ENCODE measurements around the gene PYDC1. TPM values are rescaled to one million over a fixed set of nuclear protein-coding genes. Genes with fewer than 3 reads are reported as not detected.

Gene PYDC1
- total RNA-seq, 2 donors from 2014 or later: not detected

DNA sequence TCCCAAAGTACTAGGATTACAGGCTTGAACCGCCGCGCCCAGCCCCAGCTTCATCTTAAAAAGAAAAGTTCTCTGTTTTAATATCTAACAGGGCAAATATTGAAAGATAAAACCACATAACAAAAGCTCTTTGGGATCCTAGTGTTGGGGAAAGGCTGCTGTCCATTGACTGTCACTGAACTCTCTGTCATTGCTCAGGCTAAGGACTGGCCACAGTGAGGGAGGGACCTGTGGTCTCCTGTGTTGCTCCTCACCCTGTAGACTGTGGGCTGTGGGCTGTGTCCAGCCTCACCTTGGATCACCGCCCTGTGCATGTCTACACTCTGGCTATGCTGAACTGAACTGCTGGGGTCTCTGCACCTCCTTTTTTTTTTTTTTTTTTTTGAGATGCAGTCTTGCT lies 11.3 kb upstream of the PYDC1 start:
- intact Hi-C loops (cut with DNase I): no loop called here
- TF ChIP-seq CTCF (IDR thresholded peaks at IDR 0.05): no peak
- Histone ChIP-seq H3K27ac (no peak overlapping the region), H3K9ac (ENCODE audit: low read depth in 2 of 2, low read length in 2 of 2) (no peak overlapping the region), H3K36me3 (no peaks in the 10 kb centered on the region), H3K9me3 (no peaks in the 10 kb centered on the region), H3K4me3 (no peak overlapping the region), H3K27me3 (no peaks in the 10 kb centered on the region), H3K4me1 (no peaks in the 10 kb centered on the region)
- DNase-seq: no peak

DNA sequence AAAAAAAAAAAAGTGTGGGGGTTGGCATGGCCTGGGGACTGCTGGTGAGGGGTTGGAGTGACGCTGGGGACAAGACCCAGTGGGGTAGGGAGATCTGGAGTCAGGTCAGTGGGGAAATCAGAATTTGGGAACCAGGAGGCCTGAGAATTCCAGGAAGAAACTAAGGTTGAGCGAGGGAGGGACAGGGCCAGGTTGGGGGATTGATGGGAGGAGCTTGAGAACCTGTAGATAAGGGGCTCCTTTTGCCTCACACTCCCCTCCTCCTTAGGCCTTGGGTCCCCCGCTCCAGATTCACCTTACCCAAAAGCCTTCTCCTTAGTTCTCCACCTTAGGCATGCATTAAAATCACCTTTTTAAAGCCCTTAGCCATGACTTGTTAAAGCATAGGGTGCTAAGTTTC lies 8.3 kb upstream of the PYDC1 start:
- H3K27me3 ChIP-seq: no peaks in the 10 kb centered on the region
- no peak for TF ChIP-seq CTCF (IDR thresholded peaks at IDR 0.05)
- H3K4me3 ChIP-seq: no peak overlapping the region
- H3K9me3 ChIP-seq: no peaks in the 10 kb centered on the region
- H3K4me1 ChIP-seq: no peaks in the 10 kb centered on the region
- H3K36me3 ChIP-seq: no peaks in the 10 kb centered on the region
- H3K9ac ChIP-seq (ENCODE audit: low read depth in 2 of 2, low read length in 2 of 2): no peak overlapping the region
- intact Hi-C loops (cut with DNase I): no loop called here
- H3K27ac ChIP-seq: no peak overlapping the region
- DNase-seq: no peak

DNA sequence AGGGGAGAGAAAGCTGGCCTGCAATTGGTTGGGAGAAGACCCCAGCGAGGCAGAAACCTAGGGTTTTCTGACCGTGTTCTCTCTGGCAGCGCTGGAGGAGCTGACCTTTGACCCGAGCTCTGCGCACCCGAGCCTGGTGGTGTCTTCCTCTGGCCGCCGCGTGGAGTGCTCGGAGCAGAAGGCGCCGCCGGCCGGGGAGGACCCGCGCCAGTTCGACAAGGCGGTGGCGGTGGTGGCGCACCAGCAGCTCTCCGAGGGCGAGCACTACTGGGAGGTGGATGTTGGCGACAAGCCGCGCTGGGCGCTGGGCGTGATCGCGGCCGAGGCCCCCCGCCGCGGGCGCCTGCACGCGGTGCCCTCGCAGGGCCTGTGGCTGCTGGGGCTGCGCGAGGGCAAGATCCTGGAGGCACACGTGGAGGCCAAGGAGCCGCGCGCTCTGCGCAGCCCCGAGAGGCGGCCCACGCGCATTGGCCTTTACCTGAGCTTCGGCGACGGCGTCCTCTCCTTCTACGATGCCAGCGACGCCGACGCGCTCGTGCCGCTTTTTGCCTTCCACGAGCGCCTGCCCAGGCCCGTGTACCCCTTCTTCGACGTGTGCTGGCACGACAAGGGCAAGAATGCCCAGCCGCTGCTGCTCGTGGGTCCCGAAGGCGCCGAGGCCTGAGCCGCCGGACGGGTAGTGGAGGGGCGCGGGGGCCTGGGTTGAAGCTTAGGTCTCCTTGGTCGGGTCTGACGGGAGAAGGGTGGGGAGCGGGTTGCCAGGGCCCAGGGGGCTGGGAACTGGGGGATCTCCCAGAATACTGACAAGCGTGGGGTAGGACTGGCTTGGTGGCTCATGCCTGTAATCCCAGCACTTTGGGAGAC lies 7.4 kb upstream of the PYDC1 start:
- TF ChIP-seq CTCF (IDR thresholded peaks at IDR 0.05): no peak
- Histone ChIP-seq H3K27ac (no peak overlapping the region), H3K4me3 (no peak overlapping the region), H3K9ac (ENCODE audit: low read depth in 2 of 2, low read length in 2 of 2) (no peak overlapping the region), H3K36me3 (no peaks in the 10 kb centered on the region), H3K4me1 (no peaks in the 10 kb centered on the region), H3K27me3 (no peaks in the 10 kb centered on the region), H3K9me3 (no peaks in the 10 kb centered on the region)
- DNase-seq: no peak
- intact Hi-C loops (cut with DNase I): no loop called here

DNA sequence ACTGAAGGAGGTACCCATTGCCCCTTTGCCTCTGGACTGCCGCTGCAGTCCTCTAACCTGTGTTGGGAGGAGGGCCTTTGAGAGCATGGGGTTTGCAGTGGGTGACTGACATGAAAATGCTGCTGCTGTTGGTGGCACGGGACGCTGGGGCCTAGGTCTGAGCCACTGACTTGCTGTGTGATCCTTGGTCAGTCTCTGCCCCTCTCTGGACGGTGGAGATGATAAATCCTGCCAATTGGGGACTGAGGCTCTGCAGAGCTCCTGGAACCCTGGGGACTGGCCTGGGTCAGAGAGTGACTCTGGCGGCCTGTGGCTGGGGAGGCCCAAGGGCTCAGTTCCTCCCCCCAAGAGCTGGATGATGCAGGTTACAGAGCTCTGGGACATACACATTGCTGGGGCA lies 6.1 kb upstream of the PYDC1 start:
- Histone ChIP-seq H3K9ac (ENCODE audit: low read depth in 2 of 2, low read length in 2 of 2) (no peak overlapping the region), H3K4me1 (no peaks in the 10 kb centered on the region), H3K27ac (no peak overlapping the region), H3K27me3 (no peaks in the 10 kb centered on the region), H3K9me3 (no peaks in the 10 kb centered on the region), H3K4me3 (no peak overlapping the region), H3K36me3 (no peaks in the 10 kb centered on the region)
- DNase-seq: no peak
- intact Hi-C loops (cut with DNase I): no loop called here
- TF ChIP-seq CTCF (IDR thresholded peaks at IDR 0.05): no peak

DNA sequence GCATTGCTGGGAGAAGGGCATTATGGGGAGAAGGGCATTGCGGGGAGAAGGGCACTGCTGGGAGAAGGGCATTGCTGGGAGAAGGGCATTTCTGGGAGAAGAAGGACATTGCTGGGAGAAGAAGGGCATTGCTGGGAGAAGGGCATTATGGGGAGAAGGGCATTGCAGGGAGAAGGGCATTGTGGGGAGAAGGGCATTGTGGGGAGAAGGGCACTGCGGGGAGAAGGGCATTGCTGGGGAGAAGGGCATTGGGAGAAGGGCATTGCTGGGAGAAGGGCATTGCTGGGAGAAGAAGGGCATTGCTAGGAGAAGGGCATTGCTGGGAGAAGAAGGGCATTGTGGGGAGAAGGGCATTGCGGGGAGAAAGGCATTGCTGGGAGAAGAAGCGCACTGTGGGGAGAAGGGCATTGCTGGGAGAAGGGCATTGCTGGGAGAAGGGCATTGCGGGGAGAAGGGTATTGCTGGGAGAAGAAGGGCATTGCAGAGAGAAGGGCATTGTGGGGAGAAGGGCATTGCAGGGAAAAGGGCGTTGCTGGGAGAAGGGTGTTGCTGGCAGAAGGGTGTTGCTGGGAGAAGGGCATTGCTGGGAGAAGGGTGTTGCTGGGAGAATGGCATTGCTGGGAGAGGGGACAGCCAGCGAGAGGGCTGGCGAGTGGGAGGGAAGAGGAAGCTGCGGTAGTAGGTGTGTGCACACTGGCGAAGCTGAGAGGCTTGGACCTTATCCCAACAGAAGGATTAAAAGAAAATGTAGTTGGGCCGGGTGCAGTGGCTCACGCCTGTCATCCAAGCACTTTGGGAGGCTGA lies 4.6 kb upstream of the PYDC1 start:
- no peak for DNase-seq
- H3K27me3 ChIP-seq: peaks cover 5% of the 10 kb centered on the region
- intact Hi-C loops (cut with DNase I): no loop called here
- H3K9me3 ChIP-seq: no peaks in the 10 kb centered on the region
- TF ChIP-seq CTCF (IDR thresholded peaks at IDR 0.05): no peak
- H3K9ac ChIP-seq (ENCODE audit: low read depth in 2 of 2, low read length in 2 of 2): no peak overlapping the region
- H3K4me1 ChIP-seq: peaks cover 2% of the 10 kb centered on the region
- no peak overlapping the region for H3K4me3 ChIP-seq
- no peaks in the 10 kb centered on the region for H3K36me3 ChIP-seq
- H3K27ac ChIP-seq: no peak overlapping the region
